ENCODE measurements around the gene SYNJ1.

GRCh38 chr21:32753818-32754585, 26.2 kb upstream of the SYNJ1 start:
- no peak for TF ChIP-seq CTCF (IDR thresholded peaks at IDR 0.05)
- TF ChIP-seq POLR2A (IDR thresholded peaks at IDR 0.05), result no peak
